ENCODE results near the gene OR8D1. TPM values are rescaled to one million over a fixed set of nuclear protein-coding genes. Genes with fewer than 3 reads are reported as not detected.

Gene OR8D1
- total RNA-seq, 1 experiment from 2014 or later = not detected

- no peaks in the 10 kb centered on the region for H3K9me2 ChIP-seq (ENCODE audit: insufficient read depth)
- no peak for ATAC-seq
- intact Hi-C loops (cut with micrococcal nuclease) = no loop called here
- ChIA-PET CTCF (no interaction called here), POLR2A (no interaction called here), RAD21 (ENCODE audit: low non-redundant PET in 1 of 2, low total read pairs in 2 of 2, uncharacterized antibody in 2 of 2, unreplicated experiment in 2 of 2) (no interaction called here)
- H3K4me3 ChIP-seq (replicated peaks in 1 of 2; ENCODE audit: low read depth in 1 of 2, low read length in 2 of 2) = no peak overlapping the region
- H3K4me1 ChIP-seq (ENCODE audit: control insufficient read depth in 1 of 2, insufficient read depth in 2 of 2, low read length in 2 of 2) = no peaks in the 10 kb centered on the region
- H3K27me3 ChIP-seq (ENCODE audit: insufficient read depth, low read length) = peaks cover 9% of the 10 kb centered on the region; the same call in 1 of the 2 replicates
- TF ChIP-seq RAD21 (IDR thresholded peaks at IDR 0.05; ENCODE audit: low read depth) = no peak
- no peak for TF ChIP-seq ZBTB33 (IDR thresholded peaks at IDR 0.05; ENCODE audit: extremely low read depth, insufficient replicate concordance, low read length)
- TF ChIP-seq CEBPB (IDR thresholded peaks at IDR 0.05; ENCODE audit: low read depth) = no peak
- TF ChIP-seq EZH2 (IDR thresholded peaks at IDR 0.05) = no peak
- TF ChIP-seq ZNF274 (IDR thresholded peaks at IDR 0.05; ENCODE audit: low read depth, low read length) = no peak
- no peak for TF ChIP-seq EGR1 (IDR thresholded peaks at IDR 0.05; ENCODE audit: low read depth)
- no peak for TF ChIP-seq JUND (IDR thresholded peaks at IDR 0.05)
- no peak for TF ChIP-seq ATF3 (IDR thresholded peaks at IDR 0.05)
- no peak for TF ChIP-seq CBX3 (IDR thresholded peaks at IDR 0.05; ENCODE audit: low read depth)
- TF ChIP-seq ELF1 (IDR thresholded peaks at IDR 0.05; ENCODE audit: borderline replicate concordance, low read depth) = no peak
- TF ChIP-seq YY1 (IDR thresholded peaks at IDR 0.05; ENCODE audit: extremely low read depth, insufficient replicate concordance, low read depth, low read length) = no peak
- TF ChIP-seq POLR2A (IDR thresholded peaks at IDR 0.05; ENCODE audit: borderline replicate concordance, extremely low read depth, insufficient read depth, insufficient read length) = no peak
- no peak for TF ChIP-seq TCF7L2 (IDR thresholded peaks at IDR 0.05; ENCODE audit: borderline replicate concordance, extremely low read depth, insufficient read depth, insufficient read length)
- DNase-seq (ENCODE audit: low read depth, low spot score) = no peak
- no peak overlapping the region for H3K27ac ChIP-seq (ENCODE audit: low read depth, low read length)
- no peaks in the 10 kb centered on the region for H3K36me3 ChIP-seq (ENCODE audit: control insufficient read depth in 1 of 2, insufficient read depth in 2 of 2, low read length in 2 of 2)
- H4K20me1 ChIP-seq (ENCODE audit: insufficient read depth) = no peaks in the 10 kb centered on the region
- H3K9ac ChIP-seq (ENCODE audit: low read length) = no peak overlapping the region
- H3K79me2 ChIP-seq (ENCODE audit: insufficient read depth, low read length) = no peaks in the 10 kb centered on the region
- H3K4me2 ChIP-seq (ENCODE audit: low read length) = no peak overlapping the region
- no TSS peak for BruUV-seq (replicated peaks)
- no peak overlapping the region for H2AFZ ChIP-seq (ENCODE audit: low read depth, low read length, poor library complexity, severe bottlenecking)
- H3K9me3 ChIP-seq (ENCODE audit: control insufficient read depth in 1 of 2, insufficient read depth in 1 of 2, low read depth in 1 of 2, low read length in 2 of 2) = no peaks in the 10 kb centered on the region
These were observed 19.1 kb downstream of the OR8D1 start for GRCh38 chr11:124294687-124295086.
